LNCaP clone FGC (cell line): ENCODE measurements around the gene GMEB2.

ENCODE experiments used
- DNase-seq: peaks from one replicate; pipeline ENCODE4 v3.0.0-alpha.2; 2011; ENCODE audit warnings: low read depth
- H3K4me3 ChIP-seq: 2 replicates; pipeline ENCODE4 v1.5.1; 2011; ENCODE audit warnings: mild to moderate bottlenecking, low read depth, low read length, control low read depth
- CTCF ChIP-seq: IDR thresholded peaks from 2 replicates; pipeline ENCODE4 v1.5.1; 2012; ENCODE audit warnings: mild to moderate bottlenecking; ENCODE audit not compliant: control insufficient read depth, insufficient read depth; ENCODE audit errors: extremely low read depth

The GMEB2 gene

DNA sequence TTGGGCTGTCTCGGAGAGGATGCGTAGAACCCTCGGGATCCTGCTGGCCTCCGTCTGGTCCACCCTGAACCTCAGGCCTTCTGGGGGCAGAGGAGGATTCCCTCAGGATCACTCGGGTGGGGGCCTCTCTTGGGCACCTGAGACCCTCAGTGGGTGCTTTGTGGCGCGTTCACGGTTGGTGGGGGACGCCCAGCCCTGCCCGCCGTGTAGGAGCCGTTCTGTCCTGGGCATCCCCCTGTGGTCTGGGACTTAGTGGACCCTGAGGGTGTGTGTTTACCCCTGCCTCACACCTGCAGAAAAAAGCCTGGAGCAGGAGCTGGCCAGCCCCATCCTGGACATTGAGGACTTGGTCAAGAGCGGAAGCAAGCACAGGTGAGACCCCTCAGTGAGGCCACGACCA lies 38.8 kb upstream of the GMEB2 start:
- no peak for DNase-seq
- no peak overlapping the region for H3K4me3 ChIP-seq
- TF ChIP-seq CTCF, result no peak

GRCh38 chr20:63664861-63665594 lies 38.1 kb upstream of the GMEB2 start:
- no peak for TF ChIP-seq CTCF

DNA sequence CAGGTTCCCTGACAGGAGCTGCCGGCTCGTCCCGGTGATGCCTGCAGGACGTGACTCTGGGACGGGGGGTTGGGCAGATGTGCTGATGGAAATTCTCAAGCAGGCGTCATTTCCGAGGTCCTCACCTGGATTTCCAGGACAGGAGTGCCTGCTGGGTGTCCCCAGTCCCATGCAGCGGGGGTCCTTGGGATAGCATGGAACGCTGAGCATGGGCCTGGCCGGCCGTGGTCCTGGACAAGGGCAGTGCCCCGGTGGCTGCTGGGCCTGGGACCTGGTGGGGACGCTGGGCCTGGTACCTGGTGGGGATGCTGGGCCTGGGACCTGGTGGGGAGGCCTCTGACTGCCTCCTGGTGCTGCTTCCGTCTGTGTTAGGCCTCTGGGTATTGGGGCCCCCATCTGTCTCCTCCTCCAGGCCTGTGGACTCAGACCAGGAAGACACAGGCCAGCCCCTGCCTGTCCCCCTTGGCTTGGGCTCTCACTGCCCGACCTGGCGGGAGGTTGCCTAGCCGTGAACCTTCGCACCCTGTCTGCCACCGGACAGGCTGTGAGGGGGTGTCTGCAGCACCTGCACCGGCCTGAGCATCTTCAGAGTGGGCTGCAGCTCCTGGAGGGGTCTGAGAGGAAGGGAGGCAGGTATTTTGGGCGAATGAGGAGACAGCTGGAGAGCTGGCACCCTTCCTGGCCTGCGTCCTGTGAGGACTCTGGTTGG lies 37.4 kb upstream of the GMEB2 start:
- H3K4me3 ChIP-seq, result no peak overlapping the region
- no peak for DNase-seq
- TF ChIP-seq CTCF, result no peak

More at GRCh38 chr20:63664861-63665594, 38.1 kb upstream of the GMEB2 start:
- no peak for DNase-seq
- no peak overlapping the region for H3K4me3 ChIP-seq

DNA sequence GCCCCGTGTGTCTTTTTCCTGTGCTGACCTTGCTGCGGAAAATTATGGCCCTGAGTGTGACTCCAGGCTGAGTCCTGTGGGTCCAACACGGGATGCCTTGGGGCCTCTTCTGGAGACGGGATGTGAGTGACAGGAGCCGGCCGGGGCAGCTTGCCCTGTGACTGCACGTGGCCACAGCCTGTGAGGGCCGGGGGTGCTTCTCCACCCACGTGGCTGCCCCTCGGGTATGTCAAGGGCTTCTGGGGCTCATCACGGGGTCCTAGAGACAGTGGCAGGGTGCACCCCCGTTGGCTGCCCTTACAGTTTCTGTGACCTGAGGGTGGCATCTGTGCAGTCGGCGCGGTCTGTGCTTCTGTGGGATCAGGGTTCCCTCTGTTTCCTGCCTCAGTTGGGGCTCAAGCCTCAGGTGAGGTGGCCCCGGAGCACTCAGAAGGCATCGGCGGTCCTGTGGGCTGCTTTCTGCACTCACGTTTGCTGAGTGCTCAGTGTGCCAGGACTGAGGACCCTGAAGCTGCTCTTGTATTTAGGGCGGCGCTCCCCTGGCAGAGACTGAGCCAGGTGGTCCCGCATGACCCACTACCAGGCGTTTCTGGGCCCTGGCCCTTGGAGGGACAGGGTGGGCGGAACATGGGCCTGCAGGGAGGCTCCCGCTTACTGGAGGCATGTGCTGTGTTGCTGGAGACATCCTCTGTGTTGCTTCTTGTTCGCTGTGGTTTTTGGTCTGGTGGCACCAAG lies 36.6 kb upstream of the GMEB2 start:
- no peak overlapping the region for H3K4me3 ChIP-seq
- no peak for TF ChIP-seq CTCF
- DNase-seq, result no peak

DNA sequence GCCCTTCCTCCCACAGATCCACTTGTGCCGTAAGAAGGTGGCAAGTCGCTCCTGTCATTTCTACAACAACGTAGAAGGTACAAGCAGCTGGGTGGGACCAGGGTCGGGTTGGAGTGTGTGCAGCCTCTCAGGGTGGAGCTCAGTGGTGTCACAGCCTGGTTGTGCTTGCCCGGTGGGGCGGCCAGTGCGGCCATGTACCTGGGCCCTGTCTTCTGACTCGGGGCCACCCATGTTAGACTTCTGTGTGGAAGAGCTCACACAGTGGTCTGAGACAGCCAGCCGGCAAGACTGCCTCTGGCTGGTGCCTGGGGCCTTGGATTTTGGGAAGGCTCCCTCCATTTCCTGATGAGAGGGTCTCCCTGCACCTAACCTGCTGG lies 35.9 kb upstream of the GMEB2 start:
- H3K4me3 ChIP-seq, result no peak overlapping the region
- no peak for TF ChIP-seq CTCF
- no peak for DNase-seq

DNA sequence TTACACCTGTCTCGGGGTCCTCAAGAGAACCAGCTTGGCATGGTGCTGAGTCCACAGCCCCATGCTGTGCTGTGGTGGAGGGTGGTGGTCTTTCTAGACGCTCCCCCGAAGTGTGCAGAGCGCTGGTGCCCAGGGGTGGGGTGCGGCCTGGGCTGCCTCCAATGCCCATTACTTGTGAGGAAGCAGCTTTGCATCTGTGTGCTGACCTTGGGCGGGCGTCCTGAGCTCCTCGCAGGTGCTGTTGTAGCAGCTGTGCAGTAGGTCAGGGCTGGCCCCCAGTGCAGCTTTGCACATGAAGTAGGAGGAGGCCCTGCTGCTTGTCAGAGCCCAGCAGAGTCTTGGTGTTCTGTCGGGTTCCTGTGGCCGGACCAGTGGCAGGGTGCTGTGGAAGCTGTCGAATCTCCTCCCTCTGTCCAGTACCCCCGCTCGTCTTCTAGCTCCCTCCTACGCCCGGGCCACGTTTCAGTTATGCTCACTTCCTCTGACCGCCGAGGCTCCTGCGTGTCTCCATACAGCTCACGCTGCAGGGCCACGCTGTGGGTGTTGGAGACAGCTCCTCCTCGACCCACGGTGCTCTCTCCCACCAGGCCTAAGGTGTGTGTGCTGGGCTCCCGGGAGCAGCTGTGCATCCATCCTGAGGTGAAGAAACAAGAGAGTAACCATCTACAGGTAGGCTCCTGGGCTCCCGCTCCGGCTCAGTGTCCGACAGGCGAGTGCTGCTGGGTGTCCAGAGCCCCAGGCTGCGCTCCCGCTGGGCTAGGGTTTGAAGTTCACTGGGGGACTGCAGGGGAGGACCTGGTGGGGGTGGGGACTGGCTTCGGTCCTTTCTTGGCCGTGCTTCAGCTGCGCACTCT lies 35.3 kb upstream of the GMEB2 start:
- DNase-seq, result no peak
- TF ChIP-seq CTCF, result no peak
- no peak overlapping the region for H3K4me3 ChIP-seq
